Spleen (tissue), 11 donors: ENCODE results near the gene ENOX1. TPM values are rescaled to one million over a fixed set of nuclear protein-coding genes. Genes with fewer than 3 reads are reported as not detected.

Experiments used
- DNase-seq: peaks from one replicate; pipeline ENCODE4 v3.0.0-alpha.2; 2020
- H3K27ac ChIP-seq, 8 donors: fragments of 200-600 bp; sonication (generic) in 7 of 8; 1 replicate in 4 of 8; 2 replicates in 4 of 8; pipeline versions ENCODE4 v1.5.0 to v1.8.0; 2016 to 2021; ENCODE audit warnings: inconsistent platforms in 4 of 8, mild to moderate bottlenecking in 4 of 8, moderate library complexity in 1 of 8
- H3K27me3 ChIP-seq, 7 donors: fragments of 200-600 bp; sonication (generic) in 6 of 7; replicated peaks in 1 of 7; 1 replicate in 4 of 7; 2 replicates in 3 of 7; pipeline versions ENCODE4 v1.5.0 to v1.8.0; 2016 to 2021; ENCODE audit warnings: inconsistent platforms in 3 of 7, mild to moderate bottlenecking in 1 of 7
- H3K36me3 ChIP-seq, 6 donors: fragments of 200-600 bp; sonication (generic) in 5 of 6; 1 replicate in 4 of 6; 2 replicates in 2 of 6; pipeline versions ENCODE4 v1.5.0 to v1.8.0; 2016 to 2021; ENCODE audit warnings: inconsistent platforms in 2 of 6
- H3K4me1 ChIP-seq, 6 donors: fragments of 200-600 bp; sonication (generic) in 5 of 6; 1 replicate in 3 of 6; 2 replicates in 3 of 6; pipeline versions ENCODE4 v1.5.0 to v1.8.0; 2016 to 2021; ENCODE audit warnings: inconsistent platforms in 3 of 6
- H3K4me3 ChIP-seq, 8 donors: fragments of 200-600 bp; sonication (generic) in 7 of 8; 1 replicate in 4 of 8; 2 replicates in 4 of 8; pipeline versions ENCODE4 v1.5.0 to v1.8.0; 2016 to 2021; ENCODE audit warnings: inconsistent platforms in 4 of 8, mild to moderate bottlenecking in 4 of 8, moderate library complexity in 2 of 8
- H3K9me3 ChIP-seq, 8 donors: fragments of 200-600 bp; sonication (generic) in 7 of 8; 1 replicate in 4 of 8; 2 replicates in 4 of 8; pipeline versions ENCODE4 v1.5.0 to v1.8.0; 2016 to 2021; ENCODE audit warnings: inconsistent platforms in 4 of 8
- POLR2A ChIP-seq, 3 donors: fragments of 450-650 bp; IDR thresholded peaks; one replicate each; pipeline ENCODE4 v1.5.1; 2017; ENCODE audit warnings: antibody characterized with exemption in 3 of 3, mild to moderate bottlenecking in 1 of 3
- POLR2AphosphoS5 ChIP-seq, 3 donors: sonication (generic); formaldehyde crosslinking; IDR thresholded peaks; one replicate each; pipeline ENCODE4 v1.5.1; 2017; ENCODE audit warnings: antibody characterized with exemption in 3 of 3
- WGBS, 5 donors: extraction: QIAGEN DNeasy Blood & Tissue Kit in 3 of 5; methylation state at CpG; one replicate each; pipeline versions ENCODE4 v1.1.5 to v1.1.7; 2013 to 2018; 5-methylcytosine and 5-hydroxymethylcytosine counted together
- intact Hi-C: fragments of 100-400 bp; cut with DNase I; formaldehyde crosslinking; loops from one replicate; pipeline ENCODE4 v1.15.0; 2023; ENCODE audit warnings: low total_unique reads
- polyA plus RNA-seq, 3 donors: library from polyadenylated mRNA; stranded (reverse); fragments of 200-250 nt; gene quantifications; one replicate each; pipeline ENCODE4 v1.2.1, GENCODE V29; 2013
- total RNA-seq, 7 donors: library from RNA; depleted of rRNA in 3 of 7; stranded (reverse); fragments of >200 nt in 3 of 7; fragmentation: NEBNext Ultra II Directional in 4 of 7; extraction: Animal tissue kit (Norgen Biotek cat#: 25700) in 4 of 7; gene quantifications; one replicate each; pipeline versions ENCODE4 v1.1.0 to v1.2.1, GENCODE V29; 2016 to 2021
- TF ChIP-seq, protein P1 (sequence below), 11 experiments: fragments of 200-600 bp in 7 of 11; fragments of 450-650 bp in 4 of 11; sonication (generic) in 4 of 11; IDR thresholded peaks in 8 of 11; conservative IDR thresholded peaks in 3 of 11; 1 replicate in 7 of 11; 2 replicates in 4 of 11; pipeline versions ENCODE4 v1.4.0 to v1.8.0; 2016 to 2021; ENCODE audit warnings: antibody characterized with exemption in 11 of 11, inconsistent platforms in 4 of 11, mild to moderate bottlenecking in 1 of 11
- donor health status: healthy with polysubstance abuse.
- donor health status: DM: no; HTN: no; CAD: no; lungs with moderate emphysema.
- donor health status: DM: no; HTN: no; CAD: no.
- donor health status: Bipolar disorder and iron deficiency.
- donor health status: healthy.
- donor health status: DM: no; HTN: no; CAD: no.
- donor health status: DM: yes; HTN: yes; CAD: no.

Gene ENOX1
- total and polyA plus RNA-seq, 10 donors: 0.42 to 1.3 (median 0.54) TPM; not detected in 1

DNA sequence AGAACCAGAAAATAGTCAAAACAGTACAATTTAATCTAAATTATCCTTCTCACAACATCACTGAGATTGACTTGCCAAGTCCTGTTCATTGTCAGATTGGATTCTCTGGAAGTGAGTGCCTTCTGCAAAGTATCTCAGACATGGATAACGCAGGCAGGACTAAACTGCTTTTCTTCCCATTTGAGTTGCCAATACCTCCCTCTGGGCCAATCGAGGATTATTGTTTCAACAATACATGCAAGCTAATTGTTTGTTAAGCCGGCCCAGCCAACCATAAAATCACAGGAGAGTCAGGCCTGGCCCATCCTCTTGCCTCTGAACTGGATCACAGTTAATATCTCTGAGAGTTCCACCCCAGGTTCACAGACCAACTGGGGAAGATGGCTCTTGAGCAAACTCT is 240.0 kb downstream of the ENOX1 start:
- H3K27me3 ChIP-seq: no peaks in the 10 kb centered on the region
- no peaks in the 10 kb centered on the region for H3K4me1 ChIP-seq
- no peak for DNase-seq
- no peaks in the 10 kb centered on the region for H3K9me3 ChIP-seq
- no peak overlapping the region for H3K4me3 ChIP-seq
- H3K36me3 ChIP-seq: no peaks in the 10 kb centered on the region
- TF ChIP-seq POLR2AphosphoS5 (IDR thresholded peaks at IDR 0.05): no peak
- no peak for TF ChIP-seq POLR2A (IDR thresholded peaks at IDR 0.05)
- TF ChIP-seq, protein P1, sequence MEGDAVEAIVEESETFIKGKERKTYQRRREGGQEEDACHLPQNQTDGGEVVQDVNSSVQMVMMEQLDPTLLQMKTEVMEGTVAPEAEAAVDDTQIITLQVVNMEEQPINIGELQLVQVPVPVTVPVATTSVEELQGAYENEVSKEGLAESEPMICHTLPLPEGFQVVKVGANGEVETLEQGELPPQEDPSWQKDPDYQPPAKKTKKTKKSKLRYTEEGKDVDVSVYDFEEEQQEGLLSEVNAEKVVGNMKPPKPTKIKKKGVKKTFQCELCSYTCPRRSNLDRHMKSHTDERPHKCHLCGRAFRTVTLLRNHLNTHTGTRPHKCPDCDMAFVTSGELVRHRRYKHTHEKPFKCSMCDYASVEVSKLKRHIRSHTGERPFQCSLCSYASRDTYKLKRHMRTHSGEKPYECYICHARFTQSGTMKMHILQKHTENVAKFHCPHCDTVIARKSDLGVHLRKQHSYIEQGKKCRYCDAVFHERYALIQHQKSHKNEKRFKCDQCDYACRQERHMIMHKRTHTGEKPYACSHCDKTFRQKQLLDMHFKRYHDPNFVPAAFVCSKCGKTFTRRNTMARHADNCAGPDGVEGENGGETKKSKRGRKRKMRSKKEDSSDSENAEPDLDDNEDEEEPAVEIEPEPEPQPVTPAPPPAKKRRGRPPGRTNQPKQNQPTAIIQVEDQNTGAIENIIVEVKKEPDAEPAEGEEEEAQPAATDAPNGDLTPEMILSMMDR (IDR thresholded peaks at IDR 0.05 in 8 of 11, conservative IDR thresholded peaks at IDR 0.05 in 3 of 11): no peak
- 75 to 95% (median 87%) methylated on average over 3 of the region's 3 CpGs for WGBS, 5 donors
- intact Hi-C loops: no loop called here
- no peak overlapping the region for H3K27ac ChIP-seq

DNA sequence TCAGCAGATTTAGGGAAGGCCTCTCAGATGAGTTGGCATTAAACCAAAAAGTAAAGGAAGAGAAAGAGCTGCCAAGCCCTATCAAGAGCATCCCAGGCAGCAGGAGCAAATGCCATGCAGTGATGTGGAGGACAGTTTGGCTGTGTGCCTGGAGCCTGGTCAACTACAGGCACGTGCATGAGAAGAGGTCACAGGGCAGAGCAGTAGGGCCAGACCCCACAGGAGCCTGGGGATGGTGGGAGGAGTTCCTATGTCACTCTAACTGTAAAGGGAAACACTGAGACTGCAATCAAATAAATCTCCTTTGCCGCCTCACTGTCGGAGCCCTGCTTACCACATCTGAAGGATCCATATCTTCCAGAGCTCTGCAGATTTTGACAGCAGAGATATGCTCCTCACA is 240.5 kb downstream of the ENOX1 start:
- intact Hi-C loops: no loop called here
- Histone ChIP-seq H3K27me3 (no peaks in the 10 kb centered on the region), H3K4me1 (no peaks in the 10 kb centered on the region), H3K36me3 (no peaks in the 10 kb centered on the region), H3K9me3 (no peaks in the 10 kb centered on the region), H3K4me3 (no peak overlapping the region), H3K27ac (no peak overlapping the region)
- no peak for DNase-seq
- no peak for TF ChIP-seq POLR2A (IDR thresholded peaks at IDR 0.05)
- no peak for TF ChIP-seq POLR2AphosphoS5 (IDR thresholded peaks at IDR 0.05)
- TF ChIP-seq, protein P1 (IDR thresholded peaks at IDR 0.05 in 8 of 11, conservative IDR thresholded peaks at IDR 0.05 in 3 of 11): no peak
- WGBS, 5 donors: 28 to 40% (median 29%) methylated on average over 3 of the region's 3 CpGs

DNA sequence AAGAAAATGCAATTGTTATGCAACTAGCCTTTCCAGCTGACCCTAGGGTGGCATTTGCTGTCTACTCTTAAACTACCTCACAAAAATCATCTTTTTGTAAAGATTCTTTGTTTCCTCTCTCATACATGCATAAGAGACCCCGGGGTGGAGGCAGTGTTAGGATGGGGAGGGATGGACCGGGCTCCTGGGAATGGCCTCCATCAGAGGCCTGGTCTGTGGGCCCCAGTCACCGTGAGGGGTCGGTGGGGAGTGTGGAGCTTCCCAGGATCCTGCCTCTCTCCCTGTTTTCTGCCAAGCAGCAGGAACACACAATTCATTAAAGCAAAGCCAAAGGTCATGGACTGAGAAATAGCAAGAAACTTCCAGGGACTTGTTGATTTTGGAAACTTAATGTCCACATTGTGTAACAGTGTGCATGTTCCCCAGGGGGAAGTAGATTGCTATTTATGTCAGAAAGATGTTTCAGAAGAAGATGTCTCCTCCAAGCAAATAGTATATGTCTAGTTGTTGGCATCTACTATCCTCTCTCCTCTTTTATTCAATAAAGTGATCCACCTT is 241.4 kb downstream of the ENOX1 start:
- Histone ChIP-seq H3K4me1 (no peaks in the 10 kb centered on the region), H3K27ac (no peak overlapping the region), H3K36me3 (no peaks in the 10 kb centered on the region), H3K27me3 (no peaks in the 10 kb centered on the region), H3K4me3 (no peak overlapping the region), H3K9me3 (no peaks in the 10 kb centered on the region)
- intact Hi-C loops: no loop called here
- WGBS, 5 donors: 71 to 89% (median 83%) methylated on average over 4 of the region's 4 CpGs
- DNase-seq: no peak
- TF ChIP-seq, protein P1 (IDR thresholded peaks at IDR 0.05 in 8 of 11, conservative IDR thresholded peaks at IDR 0.05 in 3 of 11): no peak
- TF ChIP-seq POLR2AphosphoS5 (IDR thresholded peaks at IDR 0.05) (no peak), POLR2A (IDR thresholded peaks at IDR 0.05) (no peak)

DNA sequence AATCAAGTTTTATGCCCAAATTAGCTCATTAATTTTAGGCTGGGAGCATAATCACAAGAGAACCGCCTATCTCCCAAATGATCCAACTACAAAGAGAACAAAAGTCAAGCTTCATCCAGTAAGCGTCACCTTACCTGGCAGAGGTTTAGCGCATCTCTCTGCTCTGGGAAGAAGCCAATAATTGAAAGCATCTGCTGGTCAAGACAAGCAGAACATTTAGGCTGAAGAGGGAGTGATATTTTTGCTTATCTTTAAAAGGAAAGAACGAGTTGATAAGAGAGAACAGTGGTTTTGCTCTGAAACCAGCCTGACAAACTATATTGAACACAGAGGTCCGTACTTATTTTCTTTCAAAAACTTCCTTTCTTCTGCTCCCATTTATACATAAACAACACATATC is 242.1 kb downstream of the ENOX1 start:
- Histone ChIP-seq H3K36me3 (no peaks in the 10 kb centered on the region), H3K4me3 (no peak overlapping the region), H3K9me3 (no peaks in the 10 kb centered on the region), H3K4me1 (no peaks in the 10 kb centered on the region), H3K27ac (no peak overlapping the region), H3K27me3 (no peaks in the 10 kb centered on the region)
- DNase-seq: no peak
- TF ChIP-seq, protein P1 (IDR thresholded peaks at IDR 0.05 in 8 of 11, conservative IDR thresholded peaks at IDR 0.05 in 3 of 11): no peak
- TF ChIP-seq POLR2A (IDR thresholded peaks at IDR 0.05) (no peak), POLR2AphosphoS5 (IDR thresholded peaks at IDR 0.05) (no peak)
- intact Hi-C loops: no loop called here
- WGBS, 5 donors: 86 to 92% (median 89%) methylated on average over 5 of the region's 5 CpGs
